ENCODE results near the gene SYTL2.

- TF ChIP-seq CTCF (conservative IDR thresholded peaks at IDR 0.05; ENCODE audit: low read depth, low read length) (no peak), EZH2 (IDR thresholded peaks at IDR 0.05; ENCODE audit: low read length, unreplicated experiment) (no peak), EZH2phosphoT487 (IDR thresholded peaks at IDR 0.05; ENCODE audit: borderline replicate concordance, low read length) (no peak)
These were observed 61.6 kb downstream of the SYTL2 start for GRCh38 chr11:85749287-85749834.

Data from PC-3 (cell line).